ENCODE measurements around the gene ST6GAL1.

The ST6GAL1 gene

GRCh38 chr3:187024536-187025226, 94.4 kb downstream of the ST6GAL1 start:
- no peak for DNase-seq (ENCODE audit: low read depth)
- peak overlapping the region; percentile 66 for H3K4me3 ChIP-seq (ENCODE audit: low read depth, low read length)
- TF ChIP-seq CTCF (IDR thresholded peaks at IDR 0.05; ENCODE audit: insufficient read depth, low read depth, low read length, missing control alignments): no peak

- no peak for TF ChIP-seq CTCF (IDR thresholded peaks at IDR 0.05; ENCODE audit: insufficient read depth, low read depth, low read length, missing control alignments)
- H3K4me3 ChIP-seq (ENCODE audit: low read depth, low read length): peak overlapping the region; percentile 66
- peak; percentile 67 for DNase-seq (ENCODE audit: low read depth)
These were observed 94.9 kb downstream of the ST6GAL1 start for GRCh38 chr3:187025254-187025655.

- H3K4me3 ChIP-seq (ENCODE audit: low read depth, low read length): peak overlapping the region; percentile 66
- TF ChIP-seq CTCF (IDR thresholded peaks at IDR 0.05; ENCODE audit: insufficient read depth, low read depth, low read length, missing control alignments): no peak
- peak; percentile 82 for DNase-seq (ENCODE audit: low read depth)
These were observed 95.5 kb downstream of the ST6GAL1 start for GRCh38 chr3:187025656-187026316.

GRCh38 chr3:187026317-187026670, 96.0 kb downstream of the ST6GAL1 start:
- DNase-seq (ENCODE audit: low read depth): peak; percentile 16
- peak overlapping the region; percentile 66 for H3K4me3 ChIP-seq (ENCODE audit: low read depth, low read length)
- TF ChIP-seq CTCF (IDR thresholded peaks at IDR 0.05; ENCODE audit: insufficient read depth, low read depth, low read length, missing control alignments): no peak

GRCh38 chr3:187027531-187028278, 97.4 kb downstream of the ST6GAL1 start:
- H3K4me3 ChIP-seq (ENCODE audit: low read depth, low read length): peak overlapping the region; percentile 66
- DNase-seq (ENCODE audit: low read depth): peak; percentile 84
- no peak for TF ChIP-seq CTCF (IDR thresholded peaks at IDR 0.05; ENCODE audit: insufficient read depth, low read depth, low read length, missing control alignments)

GRCh38 chr3:187031934-187032333, 101.6 kb downstream of the ST6GAL1 start:
- no peak for TF ChIP-seq CTCF (IDR thresholded peaks at IDR 0.05; ENCODE audit: insufficient read depth, low read depth, low read length, missing control alignments)
- DNase-seq (ENCODE audit: low read depth): peak; percentile 13
- H3K4me3 ChIP-seq (ENCODE audit: low read depth, low read length): no peak overlapping the region
